K562 (cell line): Measurements from ENCODE around the gene HEXIM1. TPM values are rescaled to one million over a fixed set of nuclear protein-coding genes. Genes with fewer than 3 reads are reported as not detected.

Experiments used
- ARHGAP35 ChIP-seq: fragments of 450-650 bp; IDR thresholded peaks from 2 replicates; pipeline ENCODE4 v1.6.1; 2018; ENCODE audit not compliant: partially characterized antibody
- BHLHE40 ChIP-seq: IDR thresholded peaks from 2 replicates; pipeline ENCODE4 v1.6.1; 2011; ENCODE audit warnings: low read length, improper control_type of control experiment
- CBFA2T3 ChIP-seq: fragments of 450-650 bp; IDR thresholded peaks from 2 replicates; pipeline ENCODE4 v1.6.1; 2017
- E2F1 ChIP-seq: sonication (generic); formaldehyde crosslinking; IDR thresholded peaks from 2 replicates; pipeline ENCODE4 v1.8.1; 2023; ENCODE audit warnings: mild to moderate bottlenecking, missing genetic modification reagents, moderate library complexity
- FUS ChIP-seq: fragments of 200-400 bp; formaldehyde crosslinking; optimal IDR thresholded peaks from 2 replicates; pipeline ENCODE3; 2017; ENCODE audit warnings: low read depth, low read length
- GABPB1 ChIP-seq: sonication (generic); formaldehyde crosslinking; IDR thresholded peaks from 2 replicates; pipeline ENCODE4 v1.8.0; 2022; ENCODE audit warnings: mild to moderate bottlenecking, missing genetic modification reagents
- GTF2F1 ChIP-seq: IDR thresholded peaks from 2 replicates; pipeline ENCODE4 v1.6.1; 2011; ENCODE audit warnings: low read depth, low read length, improper control_type of control experiment
- KAT8 ChIP-seq: fragments of 450-650 bp; IDR thresholded peaks from 2 replicates; pipeline ENCODE4 v1.6.1; 2016; ENCODE audit warnings: low read depth, mild to moderate bottlenecking
- LCOR ChIP-seq: sonication (generic); formaldehyde crosslinking; IDR thresholded peaks from 2 replicates; pipeline ENCODE4 v1.8.0; 2022; ENCODE audit warnings: mild to moderate bottlenecking, missing genetic modification reagents
- MBD2 ChIP-seq: sonication (generic); IDR thresholded peaks from 2 replicates; pipeline ENCODE4 v1.6.1; 2016; ENCODE audit warnings: low read depth, borderline replicate concordance
- NFIC ChIP-seq: fragments of 450-650 bp; IDR thresholded peaks from 2 replicates; pipeline ENCODE4 v1.6.1; 2017; ENCODE audit warnings: mild to moderate bottlenecking, inconsistent platforms
- PHB2 ChIP-seq: fragments of 450-650 bp; IDR thresholded peaks from 2 replicates; pipeline ENCODE4 v1.6.1; 2017; ENCODE audit warnings: low read depth
- PTTG1 ChIP-seq: fragments of 450-650 bp; IDR thresholded peaks from 2 replicates; pipeline ENCODE4 v1.6.1; 2016; ENCODE audit warnings: low read depth, mild to moderate bottlenecking, missing genetic modification characterization, missing compliant biosample characterization
- RBM22 ChIP-seq: fragments of 200-400 bp; formaldehyde crosslinking; IDR thresholded peaks from 2 replicates; pipeline ENCODE4 v1.6.1; 2018; ENCODE audit warnings: low read length, low read depth; ENCODE audit not compliant: poor library complexity, severe bottlenecking
- RHOXF2B ChIP-seq: fragments of 250-450 bp; sonication (Bioruptor Pico); conservative IDR thresholded peaks from 2 replicates; pipeline ENCODE4 v1.5.1; 2021
- STAT5B ChIP-seq: fragments of 250-450 bp; sonication (Bioruptor Pico); IDR thresholded peaks from 2 replicates; pipeline ENCODE4 v1.8.0; 2021; ENCODE audit warnings: mild to moderate bottlenecking, inconsistent platforms
- ZBTB2 ChIP-seq: fragments of 450-650 bp; IDR thresholded peaks from 2 replicates; pipeline ENCODE4 v1.6.1; 2016; ENCODE audit warnings: antibody characterized with exemption
- ZMIZ1 ChIP-seq, 2 experiments: fragments of 150-350 bp in 1 of 2; IDR thresholded peaks; 2 replicates each; pipeline ENCODE4 v1.6.1; 2012 to 2016; ENCODE audit warnings: low read depth in 2 of 2, low read length in 2 of 2, mild to moderate bottlenecking in 1 of 2, moderate library complexity in 1 of 2
- ZNF639 ChIP-seq, 2 experiments: fragments of 200-800 bp in 1 of 2; sonication (Bioruptor generic) in 1 of 2; sonication (generic) in 1 of 2; formaldehyde crosslinking in 1 of 2; IDR thresholded peaks in 1 of 2; conservative IDR thresholded peaks in 1 of 2; 2 replicates each; pipeline versions ENCODE4 v1.5.0 to v1.6.1; 2016 to 2020; ENCODE audit warnings: missing compliant biosample characterization in 1 of 2, missing genetic modification characterization in 1 of 2, missing genetic modification reagents in 1 of 2
- ZNF79 ChIP-seq: fragments of 250-450 bp; sonication (Bioruptor Pico); IDR thresholded peaks from 2 replicates; pipeline ENCODE4 v1.4.0; 2020; ENCODE audit warnings: low read depth, mild to moderate bottlenecking, moderate library complexity
- polyA plus RNA-seq, 8 experiments: library from polyadenylated mRNA; depleted of rRNA in 4 of 8; stranded (reverse) in 5 of 8; unstranded in 3 of 8; fragments of >200 nt; fragmentation: Nextera tagmentation in 2 of 8; fragmentation: Illumina TruSeq in 1 of 8; extraction: Ambion mirVana in 2 of 8; extraction: Trizol in 1 of 8; gene quantifications; 2 replicates each; pipeline versions ENCODE4 v1.2.1 to v1.2.3, GENCODE V29; 2011 to 2014; ENCODE audit warnings: inconsistent platforms in 1 of 8, missing spikeins in 1 of 8
- total RNA-seq, 7 experiments: library from RNA; depleted of rRNA in 6 of 7; stranded (reverse); fragments of >200 nt in 6 of 7; fragmentation: Illumina TruSeq in 2 of 7; extraction: Trizol in 2 of 7; gene quantifications; 2 replicates each; pipeline versions ENCODE4 v1.2.1 to v1.2.3, GENCODE V29; 2011 to 2021; ENCODE audit warnings: low replicate concordance in 1 of 7

HEXIM1 gene
- total and polyA plus RNA-seq, 9 of the 15 experiments (the other 6 are each of a cell fraction or from before 2014, with no cell fraction given): 1.4 to 28.3 (median 9.1) TPM

GRCh38 chr17:45161288-45162024 is 13.2 kb downstream of the HEXIM1 start, which contains the start of gene HEXIM2 (continued):
- TF ChIP-seq ZBTB2: peak; percentile 84; the same call in 1 of the 2 replicates
- TF ChIP-seq GTF2F1: peak; percentile 63
- peak; percentile 60 for TF ChIP-seq GABPB1 (CRISPR knock-in tag)
- TF ChIP-seq PHB2: peak; percentile 12; the same call in 1 of the 2 replicates
- TF ChIP-seq NFIC: peak; percentile 50
- no peak for TF ChIP-seq ARHGAP35
- no peak for TF ChIP-seq CBFA2T3
- TF ChIP-seq KAT8: no peak
- no peak for TF ChIP-seq FUS
- TF ChIP-seq ZMIZ1 (IDR thresholded peaks at IDR 0.05; ENCODE audit: low read depth in 2 of 2, low read length in 2 of 2): peak in 1 of 2 experiments; percentile 57; a peak in 1 of 4 replicates
- peak; percentile 86 for TF ChIP-seq E2F1
- peak; percentile 96 for TF ChIP-seq MBD2
- TF ChIP-seq LCOR (CRISPR knock-in tag): peak; percentile 69
- no peak for TF ChIP-seq STAT5B (CRISPR knock-in tag)
- no peak for TF ChIP-seq PTTG1 (tag)
- TF ChIP-seq RBM22: peak; percentile 83
- no peak for TF ChIP-seq ZNF79 (CRISPR knock-in tag)
- peak in 1 of 2 experiments; percentile 26; a peak in 1 of 4 replicates for TF ChIP-seq ZNF639 (CRISPR knock-in tag; conservative IDR thresholded peaks at IDR 0.05 in 1 of 2, IDR thresholded peaks at IDR 0.05 in 1 of 2)
- no peak; the same call in 1 of the 2 replicates for TF ChIP-seq BHLHE40
- TF ChIP-seq RHOXF2B (CRISPR knock-in tag): no peak
